Panc1 (cell line): ENCODE data around the gene SLC2A14.

ENCODE experiments used
- POLR2AphosphoS5 ChIP-seq: IDR thresholded peaks from 2 replicates; pipeline ENCODE4 v1.6.1; 2012; ENCODE audit warnings: mild to moderate bottlenecking, low read depth, low read length, moderate library complexity
- REST ChIP-seq, 2 experiments: IDR thresholded peaks; 2 replicates each; pipeline ENCODE4 v1.6.1; 2011 to 2012; ENCODE audit warnings: low read depth in 2 of 2, control low read depth in 1 of 2, low read length in 1 of 2, mild to moderate bottlenecking in 1 of 2, moderate library complexity in 1 of 2; ENCODE audit not compliant: insufficient read depth in 1 of 2
- SIN3A ChIP-seq: IDR thresholded peaks from 2 replicates; pipeline ENCODE4 v1.6.1; 2012; ENCODE audit warnings: low read depth, mild to moderate bottlenecking, low read length, moderate library complexity, borderline replicate concordance; ENCODE audit not compliant: insufficient read depth
- TF ChIP-seq, protein P1 (sequence below): fragments of 450-650 bp; IDR thresholded peaks from 2 replicates; pipeline ENCODE4 v1.5.1; 2017; ENCODE audit warnings: mild to moderate bottlenecking

- TF ChIP-seq POLR2AphosphoS5 (no peak), REST (IDR thresholded peaks at IDR 0.05; ENCODE audit: insufficient read depth in 1 of 2, low read depth in 2 of 2, low read length in 1 of 2) (no peak), SIN3A (no peak)
- TF ChIP-seq, protein P1, sequence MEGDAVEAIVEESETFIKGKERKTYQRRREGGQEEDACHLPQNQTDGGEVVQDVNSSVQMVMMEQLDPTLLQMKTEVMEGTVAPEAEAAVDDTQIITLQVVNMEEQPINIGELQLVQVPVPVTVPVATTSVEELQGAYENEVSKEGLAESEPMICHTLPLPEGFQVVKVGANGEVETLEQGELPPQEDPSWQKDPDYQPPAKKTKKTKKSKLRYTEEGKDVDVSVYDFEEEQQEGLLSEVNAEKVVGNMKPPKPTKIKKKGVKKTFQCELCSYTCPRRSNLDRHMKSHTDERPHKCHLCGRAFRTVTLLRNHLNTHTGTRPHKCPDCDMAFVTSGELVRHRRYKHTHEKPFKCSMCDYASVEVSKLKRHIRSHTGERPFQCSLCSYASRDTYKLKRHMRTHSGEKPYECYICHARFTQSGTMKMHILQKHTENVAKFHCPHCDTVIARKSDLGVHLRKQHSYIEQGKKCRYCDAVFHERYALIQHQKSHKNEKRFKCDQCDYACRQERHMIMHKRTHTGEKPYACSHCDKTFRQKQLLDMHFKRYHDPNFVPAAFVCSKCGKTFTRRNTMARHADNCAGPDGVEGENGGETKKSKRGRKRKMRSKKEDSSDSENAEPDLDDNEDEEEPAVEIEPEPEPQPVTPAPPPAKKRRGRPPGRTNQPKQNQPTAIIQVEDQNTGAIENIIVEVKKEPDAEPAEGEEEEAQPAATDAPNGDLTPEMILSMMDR = no peak
Measured at GRCh38 chr12:7835766-7836165, 36.9 kb downstream of the SLC2A14 start.
